ENCODE measurements around the gene ATL1.

GRCh38 chr14:50670866-50671256 is 110.9 kb downstream of the ATL1 start:
- no peak for TF ChIP-seq EZH2 (IDR thresholded peaks at IDR 0.05; ENCODE audit: borderline replicate concordance, low read depth, low read length, severe bottlenecking)
- no peak for TF ChIP-seq CTCF (IDR thresholded peaks at IDR 0.05; ENCODE audit: borderline replicate concordance, extremely low read depth, low read length, poor library complexity, severe bottlenecking)
